Measurements from ENCODE around the gene B3GNT7. TPM values are rescaled to one million over a fixed set of nuclear protein-coding genes. Genes with fewer than 3 reads are reported as not detected.

B3GNT7 gene
- total and polyA plus RNA-seq, 2 of the 4 experiments (the other 2 are of a cell fraction), result under 0.01 to 0.03 TPM

GRCh38 chr2:231423176-231423575 lies 27.7 kb downstream of the B3GNT7 start:
- Histone ChIP-seq H3K4me2 (ENCODE audit: low read depth, low read length) (no peak overlapping the region), H3K14ac (replicated peaks; ENCODE audit: low read depth, low read length) (no peak overlapping the region), H3K4me3 (ENCODE audit: insufficient read depth, low read depth, low read length) (no peak overlapping the region), H4K20me1 (ENCODE audit: insufficient read depth, low read length) (no peaks in the 10 kb centered on the region), H3K27me3 (ENCODE audit: control insufficient read depth, insufficient read depth, low read length) (peaks cover 7% of the 10 kb centered on the region), H2BK5ac (ENCODE audit: low read depth, low read length, poor library complexity, severe bottlenecking) (no peak overlapping the region), H3K4me1 (ENCODE audit: control insufficient read depth, insufficient read depth, low read length) (no peaks in the 10 kb centered on the region), H2BK20ac (ENCODE audit: low read depth, low read length) (no peak overlapping the region), H2BK120ac (ENCODE audit: low read depth, low read length) (no peak overlapping the region), H2AK5ac (ENCODE audit: low read depth, low read length) (no peak overlapping the region), H2AFZ (replicated peaks; ENCODE audit: low read length, poor library complexity) (no peak overlapping the region), H2BK15ac (ENCODE audit: low read depth, low read length) (no peak overlapping the region), H4K91ac (ENCODE audit: insufficient read depth, low read depth, low read length) (no peak overlapping the region), H4K8ac (ENCODE audit: low read depth in 2 of 2, low read length in 2 of 2) (no peak overlapping the region), H3K79me1 (ENCODE audit: low read depth in 1 of 2, low read length in 2 of 2) (no peaks in the 10 kb centered on the region), H3K27ac (ENCODE audit: insufficient read depth, low read length) (no peak overlapping the region), H3K9me3 (ENCODE audit: control insufficient read depth, insufficient read depth, low read length) (no peaks in the 10 kb centered on the region), H2AK9ac (replicated peaks; ENCODE audit: low read depth, low read length, poor library complexity) (no peak overlapping the region), H3K9ac (ENCODE audit: low read depth, low read length) (no peak overlapping the region), H3K4ac (ENCODE audit: low read depth, low read length) (no peak overlapping the region), H3K56ac (ENCODE audit: extremely low read depth, insufficient read depth, low read length) (no peak overlapping the region), H4K5ac (ENCODE audit: low read depth, low read length) (no peak overlapping the region), H3K18ac (ENCODE audit: low read depth, low read length) (no peak overlapping the region), H3K36me3 (ENCODE audit: control insufficient read depth, insufficient read depth, low read length) (no peaks in the 10 kb centered on the region), H3K9me1 (ENCODE audit: insufficient read depth, low read length) (no peaks in the 10 kb centered on the region; the same call in 1 of the 2 replicates), H3K23ac (ENCODE audit: low read depth, low read length) (no peak overlapping the region)
- 87% methylated on average over 7 of the region's 10 CpGs; no CpG with 5 or more reads in 1 of the 2 experiments for WGBS, 2 experiments (ENCODE audit: extremely low coverage in 2 of 2, insufficient read length in 1 of 2)
- TF ChIP-seq RAD21 (IDR thresholded peaks at IDR 0.05; ENCODE audit: low read length), result no peak
- no peak for TF ChIP-seq RFX5 (IDR thresholded peaks at IDR 0.05; ENCODE audit: low read depth, low read length)
- TF ChIP-seq POLR2A (IDR thresholded peaks at IDR 0.05; ENCODE audit: low read depth, low read length), result no peak
- no peak for TF ChIP-seq CEBPB (IDR thresholded peaks at IDR 0.05; ENCODE audit: low read depth, low read length)
- no peak for TF ChIP-seq NFE2L2 (IDR thresholded peaks at IDR 0.05; ENCODE audit: low read depth, low read length)
- TF ChIP-seq ELK1 (IDR thresholded peaks at IDR 0.05; ENCODE audit: borderline replicate concordance, low read depth, low read length), result no peak
- TF ChIP-seq SMC3 (IDR thresholded peaks at IDR 0.05; ENCODE audit: low read depth, low read length), result no peak
- no peak for TF ChIP-seq RCOR1 (IDR thresholded peaks at IDR 0.05; ENCODE audit: insufficient replicate concordance, low read length)
- TF ChIP-seq BHLHE40 (IDR thresholded peaks at IDR 0.05; ENCODE audit: low read depth, low read length), result no peak
- no peak for TF ChIP-seq CTCF (conservative IDR thresholded peaks at IDR 0.05; ENCODE audit: low read depth, low read length)
- TF ChIP-seq FOS (IDR thresholded peaks at IDR 0.05; ENCODE audit: low read depth, low read length), result no peak
- no peak for TF ChIP-seq MXI1 (IDR thresholded peaks at IDR 0.05; ENCODE audit: borderline replicate concordance, low read depth, low read length)
- no peak for TF ChIP-seq CHD1 (IDR thresholded peaks at IDR 0.05; ENCODE audit: low read depth, low read length)
- ATAC-seq (ENCODE audit: low read depth), result no peak
- BruUV-seq (replicated peaks), result no TSS peak
- intact Hi-C loops (cut with micrococcal nuclease) (no loop called here), in situ Hi-C loops (cut with MboI; ENCODE audit: low sequenced_read_pairs) (no loop called here), dilution Hi-C loops (cut with HindIII; ENCODE audit: low sequenced_read_pairs, unreplicated experiment) (no loop called here)
- DNase-seq, result no peak
- POLR2A ChIA-PET (ENCODE audit: unreplicated experiment), result no interaction called here
- CTCF ChIA-PET, result no interaction called here

Measured in IMR-90 (cell line).